ENCODE results near the gene FCHO1.

FCHO1 gene

DNA sequence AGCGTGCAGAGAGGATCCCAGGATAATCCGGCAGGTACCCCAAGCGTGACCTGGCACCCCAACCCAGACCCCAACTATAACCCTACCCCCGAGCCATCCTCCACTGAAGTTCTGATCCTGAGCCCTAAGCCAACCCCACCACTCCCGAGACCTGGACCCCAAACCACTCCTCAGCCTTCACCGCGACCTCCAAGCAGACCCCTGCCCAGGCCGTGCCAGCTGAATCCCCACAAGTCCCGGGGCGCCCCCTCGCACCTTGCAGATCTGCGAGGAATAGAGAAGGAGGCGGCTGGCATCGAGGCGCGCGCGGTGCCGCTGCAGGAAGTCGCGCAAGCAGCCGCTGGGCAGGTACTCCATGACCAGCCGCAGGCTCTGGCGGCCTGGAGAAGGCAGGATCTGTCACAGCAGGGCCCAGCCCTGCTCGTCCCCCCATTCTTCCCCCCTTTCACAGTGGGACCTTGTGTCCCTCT lies 80.2 kb downstream of the FCHO1 start:
- DNase-seq (ENCODE audit: low read depth in 2 of 2): no peak

DNA sequence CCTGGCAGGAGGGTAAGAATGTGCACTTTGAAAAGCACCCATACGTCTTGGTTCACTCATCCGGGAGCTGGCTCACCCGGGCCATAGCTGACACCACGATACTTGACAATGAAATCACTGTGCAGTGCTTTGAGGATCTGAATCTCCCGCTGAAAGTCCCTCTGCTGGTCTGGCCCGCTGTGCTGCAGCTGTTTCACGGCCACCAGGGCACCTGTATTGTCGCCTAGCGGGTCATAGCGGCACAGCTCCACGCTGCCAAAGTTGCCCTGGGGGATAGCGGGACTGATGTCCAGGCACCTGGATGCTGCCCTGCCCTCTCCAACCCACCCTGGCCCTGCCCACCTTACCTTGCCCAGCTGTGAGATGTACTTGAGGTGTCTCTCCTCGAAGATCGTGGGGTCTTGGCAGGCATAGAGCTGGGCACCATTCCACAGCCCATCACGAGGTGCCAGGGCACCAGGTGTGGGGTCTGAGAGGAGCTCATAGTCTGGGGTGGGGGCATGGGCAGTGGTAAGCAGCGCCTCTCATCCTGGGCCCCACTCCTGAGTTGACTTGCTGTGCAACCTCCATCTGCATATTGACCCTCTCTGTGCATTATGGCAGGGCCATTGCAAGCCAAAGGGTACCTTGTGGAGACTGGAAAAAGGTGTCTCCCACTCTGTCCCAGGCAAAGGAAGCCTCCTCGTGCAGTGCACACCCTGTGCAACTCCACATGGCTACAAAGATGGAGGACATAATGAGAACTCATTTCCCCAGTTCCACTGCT lies 81.3 kb downstream of the FCHO1 start:
- no peak for DNase-seq (ENCODE audit: low read depth in 2 of 2)

DNA sequence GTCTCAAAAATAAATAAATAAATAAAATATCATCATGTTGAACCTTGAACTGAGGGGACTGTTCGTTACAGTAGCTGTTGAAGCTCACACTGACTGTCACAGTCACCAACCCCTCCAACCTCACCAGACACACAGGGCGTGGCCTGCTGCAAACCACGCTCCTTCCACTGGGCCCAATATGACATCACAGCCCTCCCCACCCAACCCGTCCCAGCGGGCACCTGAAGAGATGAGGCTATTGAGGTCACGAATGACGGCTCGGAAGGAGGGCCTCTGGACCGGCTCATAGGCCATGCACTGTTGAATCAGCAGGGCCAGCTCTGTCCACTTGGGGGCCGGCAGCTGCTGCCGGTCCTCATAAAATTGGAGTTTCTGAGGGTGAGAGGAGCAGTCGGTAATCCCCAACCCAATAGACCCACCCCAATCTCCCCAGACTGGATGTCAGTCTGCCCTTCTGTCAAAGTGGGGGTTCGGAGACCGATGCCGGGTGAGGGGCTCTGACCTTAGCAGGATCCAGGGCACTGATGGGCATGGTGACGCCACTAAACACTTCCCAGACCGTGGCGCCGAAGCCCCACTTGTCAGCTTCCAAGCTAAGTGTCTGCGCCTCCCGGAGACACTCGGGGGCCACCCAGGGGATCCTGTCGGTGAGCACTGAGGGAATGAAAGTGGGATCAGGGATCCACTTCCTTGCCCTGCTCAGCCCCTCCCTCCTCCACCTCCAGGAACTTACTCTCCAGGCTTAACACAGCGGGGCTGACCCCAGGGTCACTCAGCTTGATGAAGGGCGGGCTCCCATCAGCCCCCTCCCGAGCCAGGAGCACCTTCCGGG lies 83.3 kb downstream of the FCHO1 start:
- no peak for DNase-seq (ENCODE audit: low read depth in 2 of 2)

DNA sequence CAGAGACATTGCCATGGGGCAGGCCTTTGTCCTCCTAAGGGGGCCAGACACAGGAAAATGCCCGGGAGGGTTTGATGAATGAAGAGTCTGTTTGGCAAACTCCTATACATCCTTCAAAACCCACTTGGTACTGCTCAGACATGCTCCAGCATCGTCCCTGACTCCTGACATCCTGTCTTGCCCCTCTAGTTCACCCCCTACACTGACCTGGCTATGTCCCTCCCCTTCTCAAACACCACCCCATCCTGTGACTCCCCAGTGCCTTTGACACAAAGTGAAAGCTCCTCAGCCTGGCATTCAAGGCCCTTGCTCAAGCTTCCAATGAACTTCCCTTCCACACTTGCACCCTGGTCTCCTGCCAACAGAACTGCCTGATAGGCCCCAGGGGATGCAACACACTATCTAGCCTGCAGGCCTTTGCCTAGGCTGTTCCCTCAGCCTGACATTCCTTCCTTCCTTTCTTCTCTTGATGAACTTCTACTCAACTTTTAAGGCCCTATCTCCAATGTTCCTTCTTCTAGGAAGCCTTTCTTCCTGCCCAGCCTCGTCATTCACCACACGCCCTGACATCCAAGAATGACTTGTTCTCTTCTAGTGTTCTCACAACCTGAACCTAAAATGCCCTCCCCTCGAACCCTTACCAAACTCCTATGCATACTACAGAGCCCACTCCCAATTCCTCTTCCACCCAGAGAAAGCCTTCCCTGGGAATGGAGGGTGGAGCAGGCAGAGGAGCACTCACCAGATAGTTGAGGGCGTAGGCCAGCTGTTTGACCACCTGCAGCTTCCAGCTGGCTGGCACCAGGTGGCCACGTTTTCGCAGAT lies 84.1 kb downstream of the FCHO1 start:
- DNase-seq (ENCODE audit: low read depth in 2 of 2): no peak

DNA sequence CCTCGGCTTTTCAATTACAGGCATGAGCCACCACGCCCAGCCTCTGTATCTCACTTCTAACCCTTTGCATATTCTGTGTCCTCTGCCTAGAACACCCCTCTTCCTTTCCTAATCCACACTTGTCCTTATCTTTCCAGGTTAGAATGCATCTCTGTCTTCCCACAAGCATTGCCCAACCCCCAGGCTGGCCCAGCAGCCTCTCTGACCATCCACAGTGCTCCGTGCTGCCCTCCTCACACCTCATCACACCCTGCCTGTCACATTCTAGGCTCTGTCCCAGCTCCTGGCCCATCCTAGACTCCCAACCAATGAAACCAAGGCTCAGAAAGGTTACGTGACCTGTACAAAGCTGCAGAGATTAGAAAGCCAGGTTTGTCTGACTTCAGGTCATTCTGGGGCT lies 85.3 kb downstream of the FCHO1 start:
- no peak for DNase-seq (ENCODE audit: low read depth in 2 of 2)

DNA sequence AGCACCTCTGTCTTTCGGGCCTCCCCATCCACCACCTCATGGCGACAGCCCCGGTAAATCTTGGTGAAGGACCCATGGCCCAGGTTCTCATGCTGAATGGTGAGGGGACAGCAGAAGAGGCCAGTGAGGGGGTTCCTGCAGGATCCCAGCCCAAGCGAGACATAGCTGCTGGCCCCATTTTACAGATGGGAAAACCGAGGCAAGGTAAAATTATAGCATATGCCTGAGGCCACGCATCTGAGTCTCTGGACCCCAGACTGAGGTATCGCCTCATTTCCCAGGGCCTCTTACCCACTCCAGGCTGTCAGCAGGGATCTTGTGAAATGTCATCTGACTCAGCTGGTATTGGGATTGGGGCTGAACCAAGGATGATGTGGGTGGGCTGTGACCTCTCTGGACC lies 86.7 kb downstream of the FCHO1 start:
- no peak for DNase-seq (ENCODE audit: low read depth in 2 of 2)

Data from stimulated activated CD8-positive, alpha-beta memory T cell treated with anti-CD3 and anti-CD28 coated beads, Interleukin-7, amount 100 ng/mL, for 4 hours (primary cell).